Stomach (tissue), 9 donors: Measurements from ENCODE around the gene SNRK. TPM values are rescaled to one million over a fixed set of nuclear protein-coding genes. Genes with fewer than 3 reads are reported as not detected.

Experiments used
- DNase-seq, 2 donors: peaks; one replicate each; pipeline versions ENCODE4 v3.0.0 to v3.0.0-alpha.2; 2013 to 2019
- H3K27ac ChIP-seq, 5 donors: fragments of 200-600 bp in 4 of 5; sonication (generic) in 4 of 5; one replicate each; pipeline ENCODE4 v1.5.1; 2013 to 2019; ENCODE audit warnings: mild to moderate bottlenecking in 1 of 5, moderate library complexity in 1 of 5
- H3K27me3 ChIP-seq, 3 donors: fragments of 200-600 bp; sonication (generic); one replicate each; pipeline ENCODE4 v1.5.1; 2017 to 2019; ENCODE audit warnings: mixed run types in 1 of 3
- H3K36me3 ChIP-seq, 4 donors: fragments of 200-600 bp; sonication (generic); 1 replicate in 3 of 4; 2 replicates in 1 of 4; pipeline ENCODE4 v1.5.1; 2016 to 2019
- H3K4me1 ChIP-seq, 4 donors: fragments of 200-600 bp; sonication (generic); one replicate each; pipeline ENCODE4 v1.5.1; 2016 to 2019
- H3K4me3 ChIP-seq, 4 donors: fragments of 200-600 bp; sonication (generic) in 3 of 4; one replicate each; pipeline ENCODE4 v1.5.1; 2016 to 2019; ENCODE audit warnings: mild to moderate bottlenecking in 1 of 4
- H3K9me3 ChIP-seq, 4 donors: fragments of 200-600 bp; sonication (generic); one replicate each; pipeline ENCODE4 v1.5.1; 2016 to 2019
- EP300 ChIP-seq: sonication (generic); formaldehyde crosslinking; IDR thresholded peaks from one replicate; pipeline ENCODE4 v1.6.1; 2017; ENCODE audit warnings: antibody characterized with exemption
- POLR2A ChIP-seq, 4 donors: fragments of 450-650 bp; IDR thresholded peaks; one replicate each; pipeline ENCODE4 v1.6.1; 2016; ENCODE audit warnings: antibody characterized with exemption in 4 of 4, control low read depth in 2 of 4, mild to moderate bottlenecking in 1 of 4, moderate library complexity in 1 of 4
- POLR2AphosphoS5 ChIP-seq, 3 donors: sonication (generic); formaldehyde crosslinking; IDR thresholded peaks; one replicate each; pipeline ENCODE4 v1.6.1; 2016; ENCODE audit warnings: antibody characterized with exemption in 3 of 3
- WGBS, 5 donors: extraction: QIAGEN DNeasy Blood & Tissue Kit in 3 of 5; methylation state at CpG; one replicate each; pipeline versions ENCODE4 v1.1.5 to v1.1.7; 2013 to 2018; 5-methylcytosine and 5-hydroxymethylcytosine counted together
- intact Hi-C: fragments of 100-400 bp; cut with DNase I; formaldehyde crosslinking; loops from one replicate; pipeline ENCODE4 v1.15.1; 2023; ENCODE audit warnings: low total_unique reads
- polyA plus RNA-seq, 3 donors: library from polyadenylated mRNA; stranded (reverse); fragments of 200-250 nt; gene quantifications; one replicate each; pipeline ENCODE4 v1.2.3, GENCODE V29; 2013
- total RNA-seq, 5 donors: library from RNA; depleted of rRNA; stranded (reverse); fragments of >200 nt; gene quantifications; one replicate each; pipeline versions ENCODE4 v1.1.0 to v1.2.3, GENCODE V29; 2014 to 2016
- TF ChIP-seq, protein P1 (sequence below), 7 experiments: fragments of 450-650 bp in 4 of 7; fragments of 200-600 bp in 3 of 7; sonication (generic) in 3 of 7; IDR thresholded peaks; one replicate each; pipeline ENCODE4 v1.5.1; 2016 to 2019; ENCODE audit warnings: antibody characterized with exemption in 7 of 7, control low read depth in 2 of 7, mild to moderate bottlenecking in 1 of 7
- donor health status: healthy with polysubstance abuse.
- donor health status: Bipolar disorder and iron deficiency.
- donor health status: healthy.

The SNRK gene
- total and polyA plus RNA-seq, 8 donors, result 8.2 to 183 (median 36.0) TPM

DNA sequence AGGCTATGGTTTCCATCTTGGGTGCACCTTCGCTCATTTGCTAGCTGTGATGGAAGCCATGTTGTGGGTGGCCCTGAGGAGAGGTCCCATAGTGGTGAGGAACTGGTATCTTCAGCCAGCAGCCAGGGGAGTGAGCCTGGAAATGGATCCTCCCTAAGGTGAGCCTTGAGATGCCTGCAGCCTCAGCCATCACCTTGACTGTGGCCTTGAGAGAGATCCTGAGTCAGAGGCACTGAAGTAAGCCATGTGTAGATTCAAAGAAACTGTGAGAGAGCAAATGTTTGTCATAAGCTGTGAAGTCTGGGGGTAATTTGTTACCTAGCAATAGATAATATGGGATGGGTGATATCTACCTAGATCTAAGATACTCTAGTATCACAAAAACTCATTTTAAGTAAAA is 105.3 kb downstream of the SNRK start:
- Histone ChIP-seq H3K4me1 (peaks cover 7 to 28% (median 19%) of the 10 kb centered on the region in 4 donors), H3K9me3 (no peaks in the 10 kb centered on the region), H3K4me3 (no peak overlapping the region), H3K27ac (peak overlapping the region in 2 of 5 donors; percentile 37 to 38), H3K36me3 (no peaks in the 10 kb centered on the region), H3K27me3 (no peaks in the 10 kb centered on the region)
- DNase-seq, result no peak
- intact Hi-C loops, result no loop called here
- WGBS, 5 donors, result 40 to 100% (median 92%) methylated on average over 1 of the region's 1 CpG
- TF ChIP-seq, protein P1, sequence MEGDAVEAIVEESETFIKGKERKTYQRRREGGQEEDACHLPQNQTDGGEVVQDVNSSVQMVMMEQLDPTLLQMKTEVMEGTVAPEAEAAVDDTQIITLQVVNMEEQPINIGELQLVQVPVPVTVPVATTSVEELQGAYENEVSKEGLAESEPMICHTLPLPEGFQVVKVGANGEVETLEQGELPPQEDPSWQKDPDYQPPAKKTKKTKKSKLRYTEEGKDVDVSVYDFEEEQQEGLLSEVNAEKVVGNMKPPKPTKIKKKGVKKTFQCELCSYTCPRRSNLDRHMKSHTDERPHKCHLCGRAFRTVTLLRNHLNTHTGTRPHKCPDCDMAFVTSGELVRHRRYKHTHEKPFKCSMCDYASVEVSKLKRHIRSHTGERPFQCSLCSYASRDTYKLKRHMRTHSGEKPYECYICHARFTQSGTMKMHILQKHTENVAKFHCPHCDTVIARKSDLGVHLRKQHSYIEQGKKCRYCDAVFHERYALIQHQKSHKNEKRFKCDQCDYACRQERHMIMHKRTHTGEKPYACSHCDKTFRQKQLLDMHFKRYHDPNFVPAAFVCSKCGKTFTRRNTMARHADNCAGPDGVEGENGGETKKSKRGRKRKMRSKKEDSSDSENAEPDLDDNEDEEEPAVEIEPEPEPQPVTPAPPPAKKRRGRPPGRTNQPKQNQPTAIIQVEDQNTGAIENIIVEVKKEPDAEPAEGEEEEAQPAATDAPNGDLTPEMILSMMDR (IDR thresholded peaks at IDR 0.05), result no peak
- no peak for TF ChIP-seq POLR2AphosphoS5 (IDR thresholded peaks at IDR 0.05)
- no peak for TF ChIP-seq POLR2A (IDR thresholded peaks at IDR 0.05)
- TF ChIP-seq EP300, result no peak

DNA sequence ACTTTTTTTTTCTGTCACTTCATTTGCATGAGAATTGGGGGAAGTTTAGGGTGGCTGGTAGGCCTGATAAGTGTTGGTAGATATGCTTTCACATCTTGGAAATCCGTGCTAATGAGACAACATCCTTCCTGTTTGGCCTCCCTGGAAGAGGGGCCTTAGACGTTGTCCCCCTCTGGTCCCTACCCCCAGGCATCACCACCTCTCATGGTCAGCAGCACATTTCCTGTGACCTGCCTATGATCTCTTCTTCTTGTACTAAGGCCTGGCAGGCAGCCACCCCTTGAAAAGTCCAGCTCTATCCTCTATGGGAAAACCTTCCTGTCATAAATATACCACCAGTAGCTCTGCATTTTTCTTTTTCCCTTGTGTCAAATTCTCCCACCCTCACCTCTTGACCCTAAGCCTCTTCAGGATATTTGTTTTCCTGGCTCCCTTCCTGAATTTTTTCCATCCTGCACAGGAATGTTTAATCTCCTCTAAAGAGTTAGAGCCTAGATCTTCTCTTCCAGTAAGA is 107.8 kb downstream of the SNRK start:
- peak overlapping the region in 4 of 5 donors; percentile 3 to 52 (median 25) for H3K27ac ChIP-seq
- no peak overlapping the region for H3K4me3 ChIP-seq
- TF ChIP-seq, protein P1 (IDR thresholded peaks at IDR 0.05), result no peak
- peak in 2 of 3 donors; percentile 43 to 54 for TF ChIP-seq POLR2AphosphoS5 (IDR thresholded peaks at IDR 0.05)
- WGBS, 5 donors, result 28 to 44% (median 38%) methylated on average over 2 of the region's 2 CpGs
- no peaks in the 10 kb centered on the region for H3K9me3 ChIP-seq
- no peaks in the 10 kb centered on the region for H3K27me3 ChIP-seq
- peak in 1 of 2 donors; percentile 69 for DNase-seq
- H3K4me1 ChIP-seq, result peaks cover 7 to 20% (median 13%) of the 10 kb centered on the region in 4 donors
- H3K36me3 ChIP-seq, result no peaks in the 10 kb centered on the region
- intact Hi-C loops, result no loop called here

DNA sequence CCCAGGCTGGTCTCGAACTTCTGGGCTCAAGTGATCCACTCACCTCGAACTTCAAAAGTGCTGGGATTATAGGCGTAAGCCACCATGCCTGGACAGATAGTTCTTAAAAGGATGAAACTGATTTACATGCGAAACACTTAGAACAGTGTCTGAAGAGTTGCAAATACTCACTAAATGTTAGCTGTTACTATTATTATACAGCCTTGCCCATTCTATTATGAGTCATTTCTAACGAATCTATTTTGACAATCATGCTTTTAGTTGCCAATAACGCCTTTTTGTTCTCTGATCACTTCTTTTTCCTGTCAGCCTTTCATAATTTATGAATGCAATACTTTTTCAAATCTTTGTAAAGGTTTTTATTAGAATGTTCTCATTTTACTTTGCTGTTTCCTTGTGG is 112.7 kb downstream of the SNRK start:
- 82 to 91% (median 86%) methylated on average over 6 of the region's 6 CpGs for WGBS, 5 donors
- intact Hi-C loops, result no loop called here
- H3K27me3 ChIP-seq, result no peaks in the 10 kb centered on the region
- peaks cover 0 to 5% (median 0%) of the 10 kb centered on the region in 4 donors for H3K4me1 ChIP-seq
- H3K27ac ChIP-seq, result no peak overlapping the region
- no peaks in the 10 kb centered on the region for H3K36me3 ChIP-seq
- DNase-seq, result no peak
- TF ChIP-seq EP300, result no peak
- no peak for TF ChIP-seq POLR2AphosphoS5 (IDR thresholded peaks at IDR 0.05)
- TF ChIP-seq, protein P1 (IDR thresholded peaks at IDR 0.05), result no peak
- TF ChIP-seq POLR2A (IDR thresholded peaks at IDR 0.05), result no peak
- H3K4me3 ChIP-seq, result no peak overlapping the region
- H3K9me3 ChIP-seq, result no peaks in the 10 kb centered on the region

DNA sequence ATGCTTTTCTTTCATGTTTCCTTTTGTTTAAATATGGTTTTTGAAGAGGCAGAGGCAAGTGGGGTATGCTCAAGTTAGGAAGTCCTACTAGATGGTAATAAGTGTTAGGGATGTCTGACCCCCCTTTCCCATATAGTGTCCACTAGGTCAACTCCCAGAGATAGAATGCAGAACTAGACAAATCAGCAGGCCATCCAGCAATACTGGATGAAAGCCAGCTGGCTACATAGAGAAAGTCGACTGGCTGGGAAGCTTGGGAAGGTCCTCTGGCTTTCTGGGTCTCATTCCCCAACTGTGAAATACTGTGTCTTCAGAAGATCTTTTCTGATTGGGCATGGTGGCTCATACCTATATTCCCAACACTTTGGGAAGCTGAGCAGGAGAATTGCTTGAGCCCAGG is 113.8 kb downstream of the SNRK start:
- intact Hi-C loops, result no loop called here
- Histone ChIP-seq H3K4me3 (no peak overlapping the region), H3K27ac (no peak overlapping the region), H3K9me3 (no peaks in the 10 kb centered on the region), H3K36me3 (no peaks in the 10 kb centered on the region), H3K4me1 (no peaks in the 10 kb centered on the region), H3K27me3 (no peaks in the 10 kb centered on the region)
- peak in 1 of 2 donors; percentile 33 for DNase-seq
- WGBS, 5 donors, result 27 to 77% (median 62%) methylated on average over 1 of the region's 1 CpG
- TF ChIP-seq EP300, result no peak
- TF ChIP-seq, protein P1 (IDR thresholded peaks at IDR 0.05), result no peak
- TF ChIP-seq POLR2A (IDR thresholded peaks at IDR 0.05), result no peak
- TF ChIP-seq POLR2AphosphoS5 (IDR thresholded peaks at IDR 0.05), result no peak

Other genes starting within 250 kb of the SNRK start
- 10 to 100 TPM in 3 of 5 donors, 1 to 10 TPM in 2; 7.0 to 48.1 (median 14.3) TPM for gene POMGNT2, start 180.5 kb upstream of the SNRK start, total RNA-seq
- 1 to 10 TPM; 5.3 to 8.2 (median 7.1) TPM for gene POMGNT2, start 180.5 kb upstream of the SNRK start, polyA plus RNA-seq